Activated CD8-positive, alpha-beta memory T cell treated with anti-CD3 and anti-CD28 coated beads, Interleukin-2, amount 50 U/mL, for 24 hours (primary cell): Measurements from ENCODE around the gene HOXA6.

ENCODE experiments used
- DNase-seq: peaks from one replicate; pipeline ENCODE4 v3.0.0-alpha.2; 2020; ENCODE audit errors: extremely low read depth

Gene HOXA6

GRCh38 chr7:27151341-27151930 is 3.9 kb upstream of the HOXA6 start:
- DNase-seq = no peak

- no peak for DNase-seq
Measured at GRCh38 chr7:27150568-27151340, 3.2 kb upstream of the HOXA6 start.

- DNase-seq = no peak
Measured at GRCh38 chr7:27149842-27150567, 2.4 kb upstream of the HOXA6 start.

GRCh38 chr7:27148756-27149641 is 1.4 kb upstream of the HOXA6 start:
- DNase-seq = no peak

GRCh38 chr7:27148031-27148755 is 619 bp upstream of the HOXA6 start:
- no peak for DNase-seq

- no peak for DNase-seq
Measured at GRCh38 chr7:27146491-27147198, 929 bp downstream of the HOXA6 start.

GRCh38 chr7:27145914-27146412 is 1.6 kb downstream of the HOXA6 start:
- no peak for DNase-seq

- no peak for DNase-seq
Measured at GRCh38 chr7:27145165-27145913, 2.2 kb downstream of the HOXA6 start.

GRCh38 chr7:27144781-27145164 is 2.8 kb downstream of the HOXA6 start:
- no peak for DNase-seq

GRCh38 chr7:27143950-27144780 is 3.4 kb downstream of the HOXA6 start:
- no peak for DNase-seq

- no peak for DNase-seq
Measured at GRCh38 chr7:27143023-27143949, 4.3 kb downstream of the HOXA6 start, which contains the start of gene HOXA5. Gene HOXA5 (minus strand): TSS chr7:27143681. CDS start chr7:27143607, 74 bp downstream.

- DNase-seq = no peak
Measured at GRCh38 chr7:27142580-27143022, 5.0 kb downstream of the HOXA6 start.

- DNase-seq = no peak
Measured at GRCh38 chr7:27141923-27142579, 5.5 kb downstream of the HOXA6 start.

GRCh38 chr7:27141137-27141922 is 6.2 kb downstream of the HOXA6 start:
- no peak for DNase-seq

GRCh38 chr7:27140126-27140857 is 7.3 kb downstream of the HOXA6 start:
- DNase-seq = no peak
